MCF 10A (cell line): Measurements from ENCODE around the gene CTSA. TPM values are rescaled to one million over a fixed set of nuclear protein-coding genes. Genes with fewer than 3 reads are reported as not detected.

Source experiments
- BruUV-seq: library from RNA; stranded (reverse); fragments of 400-500 nt; replicated peaks from 2 replicates; lab custom pipeline; 2021; lab: Mats Ljungman, UMichigan
- CTCF ChIA-PET: fragments of 300-600 bp; sonication (Branson Sonifier 250); formaldehyde crosslinking; extraction: SDS; loops from one replicate; lab custom pipeline; 2021; ENCODE audit warnings: antibody characterized with exemption, inconsistent platforms; lab: Yijun Ruan, JAX
- POLR2A ChIA-PET: fragments of 300-600, 350-650 bp; sonication (Branson Sonifier 250); formaldehyde crosslinking; extraction: SDS; loops from one replicate; lab custom pipeline; 2020; ENCODE audit warnings: antibody characterized with exemption, inconsistent platforms; lab: Yijun Ruan, JAX
- DNase-seq: peaks from one replicate; pipeline ENCODE4 v3.0.0-alpha.2; 2018; ENCODE audit not compliant: unreplicated experiment
- H3K27ac Mint-ChIP-seq: one replicate; pipeline ENCODE4 v1.8.0; 2022; ENCODE audit warnings: mild to moderate bottlenecking, low read depth, mixed read lengths; ENCODE audit not compliant: unreplicated experiment
- H3K27me3 Mint-ChIP-seq: one replicate; pipeline ENCODE4 v1.8.0; 2022; ENCODE audit warnings: mixed read lengths; ENCODE audit not compliant: insufficient read depth, unreplicated experiment
- H3K36me3 Mint-ChIP-seq: one replicate; pipeline ENCODE4 v1.8.0; 2022; ENCODE audit warnings: mild to moderate bottlenecking, moderate library complexity, mixed read lengths; ENCODE audit not compliant: insufficient read depth, unreplicated experiment
- H3K4me1 Mint-ChIP-seq: one replicate; pipeline ENCODE4 v1.8.0; 2022; ENCODE audit warnings: mixed read lengths; ENCODE audit not compliant: insufficient read depth, unreplicated experiment
- H3K4me3 Mint-ChIP-seq: one replicate; pipeline ENCODE4 v1.8.0; 2022; ENCODE audit warnings: mild to moderate bottlenecking, moderate library complexity, mixed read lengths; ENCODE audit not compliant: unreplicated experiment
- H3K9me3 Mint-ChIP-seq: one replicate; pipeline ENCODE4 v1.8.0; 2022; ENCODE audit warnings: mixed read lengths; ENCODE audit not compliant: unreplicated experiment
- intact Hi-C: fragments of 100-400 bp; cut with micrococcal nuclease; formaldehyde crosslinking; loops from 2 replicates; pipeline ENCODE4 v1.14.1; 2022
- total RNA-seq: library from RNA; stranded (reverse); gene quantifications from 2 replicates; pipeline ENCODE4 v1.2.3, GENCODE V29; 2022
- TF ChIP-seq, protein P1 (sequence below): fragments of 200-600 bp; IDR thresholded peaks from one replicate; pipeline ENCODE4 v1.8.0; 2022; ENCODE audit warnings: antibody characterized with exemption, mild to moderate bottlenecking; ENCODE audit not compliant: unreplicated experiment

CTSA gene
- total RNA-seq, 1 experiment from 2014 or later: 25.3 TPM

GRCh38 chr20:45907219-45907948, 16.2 kb downstream of the CTSA start:
- intact Hi-C loops: no loop called here
- Mint-ChIP-seq H3K4me1 (peaks cover 14% of the 10 kb centered on the region), H3K36me3 (no peaks in the 10 kb centered on the region), H3K9me3 (no peaks in the 10 kb centered on the region), H3K4me3 (no peak overlapping the region), H3K27ac (no peak overlapping the region), H3K27me3 (no peaks in the 10 kb centered on the region)
- no TSS peak for BruUV-seq
- CTCF ChIA-PET: interaction anchor here (0.9 to 1.4 kb wide), 2 partner anchors 21 to 26 kb away, joined by 3 to 7 read pairs; no protein-coding TSS in a partner anchor
- DNase-seq: no peak
- POLR2A ChIA-PET: interaction anchor here (0.6 kb wide), 1 partner anchor 32 kb away, joined by 3 read pairs; no protein-coding TSS in a partner anchor
- TF ChIP-seq, protein P1, sequence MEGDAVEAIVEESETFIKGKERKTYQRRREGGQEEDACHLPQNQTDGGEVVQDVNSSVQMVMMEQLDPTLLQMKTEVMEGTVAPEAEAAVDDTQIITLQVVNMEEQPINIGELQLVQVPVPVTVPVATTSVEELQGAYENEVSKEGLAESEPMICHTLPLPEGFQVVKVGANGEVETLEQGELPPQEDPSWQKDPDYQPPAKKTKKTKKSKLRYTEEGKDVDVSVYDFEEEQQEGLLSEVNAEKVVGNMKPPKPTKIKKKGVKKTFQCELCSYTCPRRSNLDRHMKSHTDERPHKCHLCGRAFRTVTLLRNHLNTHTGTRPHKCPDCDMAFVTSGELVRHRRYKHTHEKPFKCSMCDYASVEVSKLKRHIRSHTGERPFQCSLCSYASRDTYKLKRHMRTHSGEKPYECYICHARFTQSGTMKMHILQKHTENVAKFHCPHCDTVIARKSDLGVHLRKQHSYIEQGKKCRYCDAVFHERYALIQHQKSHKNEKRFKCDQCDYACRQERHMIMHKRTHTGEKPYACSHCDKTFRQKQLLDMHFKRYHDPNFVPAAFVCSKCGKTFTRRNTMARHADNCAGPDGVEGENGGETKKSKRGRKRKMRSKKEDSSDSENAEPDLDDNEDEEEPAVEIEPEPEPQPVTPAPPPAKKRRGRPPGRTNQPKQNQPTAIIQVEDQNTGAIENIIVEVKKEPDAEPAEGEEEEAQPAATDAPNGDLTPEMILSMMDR: no peak

GRCh38 chr20:45908084-45908483, 16.9 kb downstream of the CTSA start:
- intact Hi-C loops: no loop called here
- peaks cover 14% of the 10 kb centered on the region for H3K4me1 Mint-ChIP-seq
- POLR2A ChIA-PET: interaction anchor here (0.7 to 1.0 kb wide), 2 partner anchors 21 to 1019 kb away, joined by 3 read pairs; no protein-coding TSS in a partner anchor
- no peak overlapping the region for H3K4me3 Mint-ChIP-seq
- no peak for DNase-seq
- CTCF ChIA-PET: interaction anchor here (0.9 to 1.6 kb wide), 4 partner anchors 20 to 79 kb away, joined by 3 to 7 read pairs (median 4); no protein-coding TSS in a partner anchor
- no TSS peak for BruUV-seq
- H3K9me3 Mint-ChIP-seq: no peaks in the 10 kb centered on the region
- H3K27me3 Mint-ChIP-seq: no peaks in the 10 kb centered on the region
- H3K36me3 Mint-ChIP-seq: no peaks in the 10 kb centered on the region
- no peak overlapping the region for H3K27ac Mint-ChIP-seq
- TF ChIP-seq, protein P1: no peak

DNA sequence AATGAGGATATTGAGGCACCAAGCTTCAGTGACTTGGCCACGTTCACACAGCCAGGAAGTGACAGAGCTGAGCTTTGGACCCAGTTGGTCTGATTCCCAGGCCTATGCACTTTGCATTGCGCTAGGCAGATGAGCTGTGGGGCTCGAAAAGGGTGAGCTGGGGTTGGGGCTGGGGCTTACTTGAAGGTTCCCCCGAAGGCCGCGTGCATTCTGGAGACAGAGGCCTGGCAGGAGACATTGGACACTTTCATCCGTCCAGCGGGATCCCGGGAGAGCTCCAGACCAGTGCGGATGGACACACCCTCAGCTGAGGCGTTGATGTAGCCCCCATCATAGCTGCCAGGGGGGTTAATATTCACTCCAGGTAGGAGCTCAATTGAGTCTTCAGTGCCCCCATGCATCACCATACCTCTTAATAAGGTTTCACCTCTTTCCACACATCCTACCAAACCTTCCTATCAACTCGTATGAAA, 18.2 kb downstream of the CTSA start:
- TF ChIP-seq, protein P1: no peak
- intact Hi-C loops: no loop called here
- Mint-ChIP-seq H3K27me3 (no peaks in the 10 kb centered on the region), H3K36me3 (no peaks in the 10 kb centered on the region), H3K4me3 (no peak overlapping the region), H3K4me1 (peaks cover 14% of the 10 kb centered on the region), H3K9me3 (no peaks in the 10 kb centered on the region), H3K27ac (no peak overlapping the region)
- CTCF ChIA-PET: interaction anchor here (0.7 to 1.6 kb wide), 3 partner anchors 24 to 44 kb away, joined by 3 to 5 read pairs (median 4); partner anchors contain the start of gene ZSWIM1
- BruUV-seq: no TSS peak
- no peak for DNase-seq
- POLR2A ChIA-PET: interaction anchor here (0.7 to 2.1 kb wide), 7 partner anchors 9 to 35 kb away, joined by 3 to 7 read pairs (median 5); partner anchors contain the start of genes CTSA and NEURL2
